Mammary epithelial cell (primary cell): ENCODE data around the gene PTPRT.

ENCODE experiments used
- CTCF ChIP-seq, 2 donors: IDR thresholded peaks in 1 of 2; conservative IDR thresholded peaks in 1 of 2; 2 replicates each; pipeline ENCODE4 v1.5.1; 2011 to 2012; ENCODE audit warnings: inconsistent platforms in 2 of 2, low read length in 2 of 2, mild to moderate bottlenecking in 2 of 2, control low read depth in 1 of 2, low read depth in 1 of 2; ENCODE audit not compliant: insufficient read depth in 1 of 2; ENCODE audit errors: extremely low read depth in 1 of 2
- EZH2 ChIP-seq: IDR thresholded peaks from 2 replicates; pipeline ENCODE4 v1.6.1; 2012; ENCODE audit warnings: low read length, inconsistent platforms, borderline replicate concordance

- TF ChIP-seq CTCF (conservative IDR thresholded peaks at IDR 0.05 in 1 of 2, IDR thresholded peaks at IDR 0.05 in 1 of 2; ENCODE audit: extremely low read depth in 1 of 2, insufficient read depth in 1 of 2, low read depth in 1 of 2, low read length in 2 of 2) (no peak), EZH2 (no peak)
These were observed 1126.6 kb downstream of the PTPRT start for GRCh38 chr20:42063141-42063540.
